Peyer's patch (tissue), 4 donors: ENCODE results near the gene LRRC8B. TPM values are rescaled to one million over a fixed set of nuclear protein-coding genes. Genes with fewer than 3 reads are reported as not detected.

ENCODE experiments used
- DNase-seq, 3 donors: peaks; one replicate each; pipeline ENCODE4 v3.0.0-alpha.2; 2017 to 2019
- H3K27ac ChIP-seq, 4 donors: fragments of 200-600 bp; sonication (generic); one replicate each; pipeline ENCODE4 v1.5.1; 2016 to 2019
- H3K27me3 ChIP-seq, 2 donors: fragments of 200-600 bp; sonication (generic); one replicate each; pipeline ENCODE4 v1.5.1; 2019
- H3K36me3 ChIP-seq, 3 donors: fragments of 200-600 bp; sonication (generic); one replicate each; pipeline ENCODE4 v1.5.1; 2016 to 2019
- H3K4me1 ChIP-seq, 4 donors: fragments of 200-600 bp; sonication (generic); one replicate each; pipeline ENCODE4 v1.5.1; 2016 to 2019
- H3K4me3 ChIP-seq, 4 donors: fragments of 200-600 bp; sonication (generic); 1 replicate in 3 of 4; 2 replicates in 1 of 4; pipeline ENCODE4 v1.5.1; 2016 to 2019; ENCODE audit warnings: mild to moderate bottlenecking in 1 of 4
- H3K9me3 ChIP-seq, 4 donors: fragments of 200-600 bp; sonication (generic); one replicate each; pipeline ENCODE4 v1.5.1; 2016 to 2019; ENCODE audit warnings: mild to moderate bottlenecking in 1 of 4
- CTCF ChIP-seq, 6 experiments: fragments of 450-650 bp in 4 of 6; fragments of 200-600 bp in 2 of 6; sonication (generic) in 1 of 6; IDR thresholded peaks; one replicate each; pipeline ENCODE4 v1.5.1; 2017 to 2019; ENCODE audit warnings: antibody characterized with exemption in 6 of 6, mild to moderate bottlenecking in 3 of 6, moderate library complexity in 1 of 6
- POLR2A ChIP-seq, 2 donors: fragments of 450-650 bp; IDR thresholded peaks; one replicate each; pipeline ENCODE4 v1.5.1; 2017; ENCODE audit warnings: antibody characterized with exemption in 2 of 2, mild to moderate bottlenecking in 2 of 2, moderate library complexity in 2 of 2
- total RNA-seq, 4 donors: library from RNA; depleted of rRNA; stranded (reverse); fragments of >200 nt; gene quantifications; one replicate each; pipeline ENCODE4 v1.1.0, GENCODE V29; 2016

The LRRC8B gene
- total RNA-seq, 4 donors from 2014 or later: 5.0 to 12.1 (median 7.9) TPM

- H3K9me3 ChIP-seq: no peaks in the 10 kb centered on the region
- H3K36me3 ChIP-seq: no peaks in the 10 kb centered on the region
- H3K27ac ChIP-seq: no peak overlapping the region
- DNase-seq: no peak
- no peak overlapping the region for H3K4me3 ChIP-seq
- no peaks in the 10 kb centered on the region for H3K27me3 ChIP-seq
- H3K4me1 ChIP-seq: peaks cover 0 to 12% (median 4%) of the 10 kb centered on the region in 4 donors
- no peak for TF ChIP-seq CTCF (IDR thresholded peaks at IDR 0.05)
These were observed 111.5 kb downstream of the LRRC8B start for GRCh38 chr1:89635825-89636815.

GRCh38 chr1:89637496-89637895 lies 112.9 kb downstream of the LRRC8B start:
- Histone ChIP-seq H3K27ac (no peak overlapping the region), H3K9me3 (no peaks in the 10 kb centered on the region), H3K4me3 (no peak overlapping the region), H3K36me3 (no peaks in the 10 kb centered on the region), H3K27me3 (no peaks in the 10 kb centered on the region), H3K4me1 (peaks cover 0 to 6% (median 0%) of the 10 kb centered on the region in 4 donors)
- DNase-seq: no peak
- TF ChIP-seq CTCF (IDR thresholded peaks at IDR 0.05): no peak
- no peak for TF ChIP-seq POLR2A (IDR thresholded peaks at IDR 0.05)

GRCh38 chr1:89640440-89640839 lies 115.8 kb downstream of the LRRC8B start:
- Histone ChIP-seq H3K36me3 (no peaks in the 10 kb centered on the region), H3K4me1 (no peaks in the 10 kb centered on the region), H3K9me3 (no peaks in the 10 kb centered on the region), H3K27ac (no peak overlapping the region), H3K27me3 (no peaks in the 10 kb centered on the region), H3K4me3 (no peak overlapping the region)
- DNase-seq: no peak
- TF ChIP-seq CTCF (IDR thresholded peaks at IDR 0.05) (no peak), POLR2A (IDR thresholded peaks at IDR 0.05) (no peak)

- H3K4me3 ChIP-seq: no peak overlapping the region
- H3K36me3 ChIP-seq: no peaks in the 10 kb centered on the region
- H3K4me1 ChIP-seq: no peaks in the 10 kb centered on the region
- H3K27ac ChIP-seq: no peak overlapping the region
- no peaks in the 10 kb centered on the region for H3K9me3 ChIP-seq
- no peak for DNase-seq
- TF ChIP-seq CTCF (IDR thresholded peaks at IDR 0.05): no peak
- no peak for TF ChIP-seq POLR2A (IDR thresholded peaks at IDR 0.05)
- no peaks in the 10 kb centered on the region for H3K27me3 ChIP-seq
These were observed 117.2 kb downstream of the LRRC8B start for GRCh38 chr1:89641781-89642180.

- TF ChIP-seq POLR2A (IDR thresholded peaks at IDR 0.05) (no peak), CTCF (IDR thresholded peaks at IDR 0.05) (no peak)
- Histone ChIP-seq H3K9me3 (no peaks in the 10 kb centered on the region), H3K4me1 (no peaks in the 10 kb centered on the region), H3K27ac (no peak overlapping the region), H3K36me3 (no peaks in the 10 kb centered on the region), H3K4me3 (no peak overlapping the region), H3K27me3 (no peaks in the 10 kb centered on the region)
- DNase-seq: no peak
These were observed 118.9 kb downstream of the LRRC8B start for GRCh38 chr1:89643577-89643976.
